SK-N-MC (cell line): Measurements from ENCODE around the gene TAAR9.
"Not testable (repeated sequence)": the region's sequence is repeated elsewhere in the genome, so short reads cannot be mapped to it uniquely, and the experiment has no call there.

Experiments used
- DNase-seq: peaks from one replicate; pipeline ENCODE4 v3.0.0-alpha.2; 2011; ENCODE audit warnings: low read depth, low spot score
- H3K27ac ChIP-seq: fragments of 200-600 bp; sonication (generic); 2 replicates; pipeline ENCODE4 v1.5.1; 2016; ENCODE audit warnings: mixed run types
- H3K36me3 ChIP-seq: fragments of 200-600 bp; sonication (generic); 2 replicates; pipeline ENCODE4 v1.6.1; 2017; ENCODE audit warnings: antibody characterized with exemption, low read length, mixed read lengths; ENCODE audit not compliant: insufficient read depth
- H3K4me3 ChIP-seq: fragments of 200-600 bp; sonication (generic); 2 replicates; pipeline ENCODE4 v1.5.1; 2016
- H3K9ac ChIP-seq: fragments of 200-600 bp; sonication (generic); 2 replicates; pipeline ENCODE4 v1.8.0; 2017; ENCODE audit warnings: mixed run types, mixed read lengths; ENCODE audit not compliant: insufficient read length
- H3K9me3 ChIP-seq: fragments of 200-600 bp; sonication (generic); 2 replicates; pipeline ENCODE4 v1.6.1; 2017; ENCODE audit warnings: low read depth, mild to moderate bottlenecking, antibody characterized with exemption, low read length, moderate library complexity, mixed read lengths
- EZH2 ChIP-seq: fragments of 200-600 bp; sonication (generic); IDR thresholded peaks from one replicate; pipeline ENCODE4 v1.6.1; 2017; ENCODE audit warnings: antibody characterized with exemption
- FOXP2 ChIP-seq: optimal IDR thresholded peaks from 2 replicates; pipeline ENCODE3; 2011; ENCODE audit warnings: mild to moderate bottlenecking, moderate library complexity; ENCODE audit not compliant: insufficient read depth; ENCODE audit errors: extremely low read length, control extremely low read depth
- POLR2AphosphoS5 ChIP-seq: IDR thresholded peaks from 2 replicates; pipeline ENCODE4 v1.6.1; 2012; ENCODE audit warnings: mild to moderate bottlenecking, low read depth, low read length, borderline replicate concordance

TAAR9 gene

DNA sequence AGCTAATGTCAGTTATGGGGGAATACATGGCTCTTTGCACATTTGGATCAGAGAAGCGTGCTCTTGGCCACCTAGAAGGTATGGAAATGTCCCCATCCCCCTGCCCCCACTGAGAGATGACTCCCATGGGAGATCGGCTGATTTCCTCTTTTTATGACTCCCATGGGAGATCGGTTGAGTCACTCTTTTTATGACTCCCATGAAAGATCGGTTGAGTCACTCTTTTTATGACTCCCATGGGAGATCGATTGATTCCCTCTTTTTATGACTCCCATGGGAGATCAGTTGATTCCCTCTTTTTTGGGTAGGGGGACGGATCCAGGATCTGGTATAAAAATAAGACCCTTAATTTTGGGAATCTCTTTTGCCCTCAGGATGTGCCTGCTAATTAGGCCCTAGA is 10.3 kb upstream of the TAAR9 start:
- H3K9ac ChIP-seq, result no peak overlapping the region
- TF ChIP-seq FOXP2 (no peak), EZH2 (no peak), POLR2AphosphoS5 (no peak)
- DNase-seq, result no peak
- no peak overlapping the region for H3K4me3 ChIP-seq
- H3K27ac ChIP-seq, result no peak overlapping the region
- no peaks in the 10 kb centered on the region for H3K36me3 ChIP-seq
- no peaks in the 10 kb centered on the region for H3K9me3 ChIP-seq

DNA sequence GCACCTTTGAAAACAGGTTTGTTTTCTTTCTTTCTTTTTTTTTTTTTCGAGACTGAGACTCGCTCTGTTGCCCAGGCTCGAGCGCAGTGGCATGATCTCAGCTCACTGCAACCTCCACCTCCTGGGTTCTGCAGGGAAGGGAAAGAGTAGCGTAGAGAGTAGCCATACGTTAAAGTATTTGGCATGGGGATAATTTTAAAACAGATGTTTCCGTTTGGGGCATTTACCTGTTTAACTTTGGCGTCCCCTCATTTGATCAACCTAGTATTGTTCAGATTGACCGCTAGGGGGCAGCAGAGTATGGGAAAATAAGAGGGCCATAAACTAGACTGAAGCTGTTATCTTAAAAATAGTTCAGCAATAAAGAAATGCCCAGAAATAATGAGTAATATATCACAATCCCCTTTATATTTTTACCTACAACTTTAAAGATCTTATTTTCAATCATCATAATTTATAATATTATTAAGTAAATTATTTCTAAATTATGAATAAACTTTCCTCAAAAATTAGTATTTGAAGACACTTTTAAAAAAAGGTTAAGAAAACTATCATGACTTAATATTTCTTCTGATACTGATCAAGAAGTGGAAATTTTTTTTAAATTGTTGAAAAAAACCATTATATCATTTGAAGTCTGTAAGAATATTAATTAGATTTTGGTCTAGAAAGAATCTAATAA is 7.6 kb upstream of the TAAR9 start:
- DNase-seq, result peak; percentile 39
- TF ChIP-seq POLR2AphosphoS5 (no peak), EZH2 (no peak), FOXP2 (no peak)
- H3K4me3 ChIP-seq, result no peak overlapping the region
- H3K36me3 ChIP-seq, result no peaks in the 10 kb centered on the region
- no peak overlapping the region for H3K9ac ChIP-seq
- H3K9me3 ChIP-seq, result no peaks in the 10 kb centered on the region
- H3K27ac ChIP-seq, result no peak overlapping the region

DNA sequence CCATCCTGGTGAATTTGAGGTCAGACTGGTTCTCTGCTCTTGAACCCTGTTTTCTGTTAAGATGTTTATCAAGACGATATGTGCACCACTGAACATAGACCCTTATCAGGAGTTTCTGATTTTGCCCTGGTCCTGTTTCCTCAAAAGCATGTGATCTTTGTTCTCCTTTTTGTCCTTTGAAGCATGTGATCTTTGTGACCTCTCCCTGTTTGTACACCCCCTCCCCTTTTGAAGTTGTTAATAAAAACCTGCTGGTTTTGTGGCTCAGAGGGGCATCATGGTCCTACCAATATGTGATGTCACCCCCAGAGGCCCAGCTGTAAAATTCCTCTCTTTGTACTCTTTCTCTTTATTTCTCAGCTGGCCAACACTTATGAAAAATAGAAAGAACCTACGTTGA is 3.5 kb upstream of the TAAR9 start:
- not testable (repeated sequence) for H3K9me3 ChIP-seq

DNA sequence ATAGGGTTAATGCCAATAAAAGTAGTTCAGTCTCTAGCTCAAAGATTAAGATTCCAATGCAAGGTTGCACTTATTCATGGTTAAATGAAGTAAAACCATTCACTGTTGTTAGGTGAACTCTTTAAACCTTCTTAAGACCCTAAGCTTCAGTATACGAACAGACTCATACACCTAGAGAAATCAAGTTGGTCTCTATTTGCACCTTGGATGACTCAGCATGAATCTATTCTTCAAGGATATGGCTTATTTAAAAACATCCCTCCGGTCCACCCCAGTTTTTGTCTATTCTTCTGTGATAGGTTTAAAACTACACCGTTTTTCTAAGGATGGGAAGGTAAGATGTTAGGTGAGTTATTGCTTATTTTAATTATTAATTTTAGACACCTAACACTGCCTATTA is 932 bp upstream of the TAAR9 start:
- TF ChIP-seq POLR2AphosphoS5 (no peak), EZH2 (no peak)
- Histone ChIP-seq H3K4me3 (no peak overlapping the region), H3K9ac (no peak overlapping the region), H3K36me3 (no peaks in the 10 kb centered on the region), H3K9me3 (no peaks in the 10 kb centered on the region), H3K27ac (no peak overlapping the region)
- DNase-seq, result no peak

More for the DNA sequence above, 3.5 kb upstream of the TAAR9 start:
- DNase-seq, H3K9ac ChIP-seq, H3K36me3 ChIP-seq, H3K4me3 ChIP-seq, H3K27ac ChIP-seq: not testable (repeated sequence)

DNA sequence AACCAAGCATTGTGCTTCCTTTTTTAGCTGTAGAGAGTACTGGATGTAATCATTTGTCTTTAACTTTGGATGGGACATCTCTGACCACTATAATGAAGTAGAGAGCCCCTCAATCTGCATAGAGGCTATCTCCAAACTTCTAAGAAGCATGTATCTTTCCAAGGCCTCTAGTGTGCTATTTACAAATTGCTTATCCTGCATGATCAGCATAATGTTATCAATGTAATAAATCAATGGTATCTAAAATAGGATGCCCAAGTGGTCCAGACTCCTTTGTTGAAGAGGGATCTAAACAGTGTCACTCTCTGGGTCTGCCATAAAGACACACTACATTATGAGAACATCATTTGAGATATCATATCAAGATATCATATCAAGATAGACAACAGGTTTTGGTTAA is 6.7 kb downstream of the TAAR9 start:
- Histone ChIP-seq H3K27ac (no peak overlapping the region), H3K4me3 (no peak overlapping the region), H3K9me3 (no peaks in the 10 kb centered on the region), H3K36me3 (no peaks in the 10 kb centered on the region), H3K9ac (no peak overlapping the region)
- no peak for DNase-seq
- TF ChIP-seq EZH2 (no peak), POLR2AphosphoS5 (no peak), FOXP2 (no peak)

DNA sequence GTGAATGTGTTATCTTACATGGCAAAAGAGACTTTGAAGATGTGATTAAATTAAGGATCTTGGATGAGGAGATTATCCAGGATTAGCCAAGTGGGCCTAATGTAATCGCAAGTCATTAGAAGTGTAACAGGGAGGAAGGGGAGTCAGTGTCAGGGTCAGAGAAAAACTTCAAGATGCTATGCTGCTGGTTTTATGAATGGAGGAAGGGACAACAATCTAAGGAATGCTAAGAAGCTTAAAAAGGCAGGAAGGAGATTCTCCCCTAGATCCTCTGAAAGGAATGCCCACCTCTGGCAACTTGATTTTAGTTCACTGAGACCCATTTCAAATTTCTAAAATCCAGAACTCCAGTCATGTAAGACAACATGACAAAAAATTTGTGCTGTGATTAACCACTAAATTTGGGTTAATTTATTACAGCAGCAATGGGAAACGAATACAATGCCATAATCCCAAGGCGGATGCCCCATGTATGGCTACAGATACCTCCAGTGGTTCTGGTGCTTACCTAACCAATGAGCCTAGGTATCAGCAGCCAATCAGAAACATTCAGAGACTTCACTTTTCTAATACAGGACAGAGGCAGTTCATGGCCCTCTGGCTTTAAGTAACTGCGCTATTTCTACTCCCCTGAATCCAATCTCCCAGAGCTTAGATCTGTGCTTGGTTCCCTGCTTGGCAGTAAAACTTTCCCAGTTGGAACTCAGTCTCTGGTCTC is 10.8 kb downstream of the TAAR9 start:
- no peak for TF ChIP-seq EZH2
- no peak for TF ChIP-seq FOXP2
- TF ChIP-seq POLR2AphosphoS5, result no peak
- no peak overlapping the region for H3K9ac ChIP-seq

DNA sequence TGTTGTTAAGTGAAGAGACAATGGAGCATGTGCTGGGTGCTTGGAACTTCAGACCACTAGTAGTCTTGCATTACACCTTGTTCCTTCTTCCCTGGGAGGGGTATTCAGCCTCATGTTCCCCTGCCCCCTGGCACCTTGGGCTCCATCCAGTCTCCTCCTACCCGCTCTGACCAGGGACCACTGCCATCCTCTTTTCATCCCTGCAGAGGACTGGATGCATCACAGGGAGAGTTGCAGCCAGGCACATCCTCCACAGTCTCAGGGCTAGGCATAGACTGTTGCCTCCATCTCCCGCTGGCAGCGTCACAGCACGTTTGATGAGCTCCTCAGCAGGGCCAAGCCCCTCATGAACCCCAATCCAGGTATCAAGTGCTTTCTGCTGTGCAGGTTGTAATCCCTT is 13.1 kb downstream of the TAAR9 start:
- H3K4me3 ChIP-seq, result no peak overlapping the region
- TF ChIP-seq POLR2AphosphoS5 (no peak), FOXP2 (no peak), EZH2 (no peak)
- H3K9ac ChIP-seq, result no peak overlapping the region
- H3K36me3 ChIP-seq, result no peaks in the 10 kb centered on the region
- H3K9me3 ChIP-seq, result no peaks in the 10 kb centered on the region; the same call in 1 of the 2 replicates
- no peak for DNase-seq
- no peak overlapping the region for H3K27ac ChIP-seq

More for the DNA sequence above, 10.8 kb downstream of the TAAR9 start:
- no peak for DNase-seq
- Histone ChIP-seq H3K36me3 (no peaks in the 10 kb centered on the region), H3K27ac (no peak overlapping the region), H3K9me3 (no peaks in the 10 kb centered on the region), H3K4me3 (no peak overlapping the region)

DNA sequence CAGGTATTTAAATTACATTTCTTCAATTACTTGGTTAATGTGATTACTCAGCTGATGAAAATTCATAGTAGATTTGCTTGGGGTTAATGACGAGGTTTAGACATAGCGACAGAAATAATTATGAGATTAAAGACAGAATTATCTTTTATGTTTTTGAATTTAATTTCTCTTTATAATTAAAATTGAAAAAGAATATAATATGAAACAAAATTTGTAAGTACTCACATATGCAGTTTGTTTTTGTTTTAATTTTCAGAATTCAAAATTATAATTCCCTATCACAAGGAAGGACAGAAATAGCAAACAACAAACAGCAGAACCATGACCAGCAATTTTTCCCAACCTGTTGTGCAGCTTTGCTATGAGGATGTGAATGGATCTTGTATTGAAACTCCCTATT is 14.3 kb downstream of the TAAR9 start, which contains the start of gene TAAR8:
Gene TAAR8, plus strand, starts transcription at position 301 of the 400 bp plus-strand sequence. Its CDS starts 21 bp downstream, at position 322.
- H3K36me3 ChIP-seq, result no peaks in the 10 kb centered on the region
- H3K9me3 ChIP-seq, result no peaks in the 10 kb centered on the region; the same call in 1 of the 2 replicates
- DNase-seq, result no peak
- H3K4me3 ChIP-seq, result no peak within 1 kb of the TSS
- TF ChIP-seq POLR2AphosphoS5 (no peak), EZH2 (no peak), FOXP2 (no peak)
- no peak within 1 kb of the TSS for H3K27ac ChIP-seq
- H3K9ac ChIP-seq, result no peak within 1 kb of the TSS

DNA sequence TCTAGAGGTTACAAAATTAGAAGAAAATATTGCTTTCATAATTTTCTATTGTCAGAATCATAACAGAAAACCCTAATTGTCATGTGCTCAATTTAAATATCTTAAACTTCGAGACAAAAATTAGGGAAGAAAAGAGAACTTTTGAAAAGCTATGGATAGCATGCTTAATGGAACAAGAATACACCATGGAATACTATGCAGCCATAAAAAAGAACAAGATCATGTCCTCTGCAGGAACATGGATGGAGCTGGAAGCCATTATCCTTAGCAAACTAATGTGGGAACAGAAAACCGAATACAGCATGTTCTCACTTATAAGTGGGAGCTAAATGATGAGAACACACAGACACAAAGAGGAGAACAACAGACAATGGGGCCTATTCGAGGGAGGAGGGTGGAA is 22.0 kb downstream of the TAAR9 start:
- H3K9ac ChIP-seq, H3K4me3 ChIP-seq, H3K27ac ChIP-seq, DNase-seq, H3K9me3 ChIP-seq, H3K36me3 ChIP-seq: not testable (repeated sequence)
